GM18502 (cell line): ENCODE data around the gene RNF180.
"Not testable (repeated sequence)": the region's sequence is repeated elsewhere in the genome, so short reads cannot be mapped to it uniquely, and the experiment has no call there.

Source experiments
- ATAC-seq: cut with Tn5 transposase; IDR thresholded peaks from one replicate; pipeline ENCODE4 v1.9.1; 2021; ENCODE audit warnings: mild to moderate bottlenecking; ENCODE audit not compliant: unreplicated experiment, poor library complexity

The RNF180 gene

DNA sequence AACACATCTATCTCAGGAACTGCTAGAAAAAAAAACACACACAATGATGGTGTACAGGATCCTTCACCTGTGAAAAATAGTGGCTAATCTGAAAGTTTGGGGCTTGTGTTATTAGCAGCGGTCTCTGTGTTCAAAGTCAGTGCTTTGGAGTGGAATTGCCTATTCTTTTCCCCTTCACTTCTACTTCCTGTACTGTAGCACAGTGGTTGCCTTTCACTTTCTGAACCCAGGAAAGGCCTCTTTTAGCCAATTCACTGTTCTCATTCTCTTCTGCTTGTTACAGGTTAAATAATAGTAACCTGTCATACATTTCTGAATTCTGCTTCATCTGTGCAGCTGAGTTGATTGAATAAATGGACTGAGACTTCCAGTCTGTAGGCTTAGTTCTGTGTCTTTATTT, 178.9 kb downstream of the RNF180 start:
- no peak for ATAC-seq

GRCh38 chr5:64347309-64347708, 181.7 kb downstream of the RNF180 start:
- no peak for ATAC-seq

GRCh38 chr5:64364426-64364825, 198.8 kb downstream of the RNF180 start:
- no peak for ATAC-seq

GRCh38 chr5:64384765-64385164, 219.1 kb downstream of the RNF180 start:
- ATAC-seq, result peak; percentile 89

GRCh38 chr5:64397552-64397951, 231.9 kb downstream of the RNF180 start:
- no peak for ATAC-seq

DNA sequence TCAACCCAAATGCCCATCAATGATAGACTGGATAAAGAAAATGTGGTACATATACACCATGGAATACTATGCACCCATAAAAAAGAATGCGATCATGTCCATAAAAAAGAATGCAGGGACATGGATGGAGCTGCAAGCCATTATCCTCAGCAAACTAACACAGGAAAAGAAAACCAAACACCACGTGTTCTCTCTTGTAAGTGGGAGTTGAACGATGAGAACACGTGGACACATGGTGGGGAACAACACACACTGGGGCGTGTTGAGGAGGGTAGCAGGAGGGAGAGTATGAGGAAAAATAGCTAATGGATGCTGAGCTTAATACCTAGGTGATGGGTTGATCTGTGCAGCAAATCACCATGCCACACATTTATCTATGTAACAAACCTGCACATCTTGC, 233.1 kb downstream of the RNF180 start:
- not testable (repeated sequence) for ATAC-seq

DNA sequence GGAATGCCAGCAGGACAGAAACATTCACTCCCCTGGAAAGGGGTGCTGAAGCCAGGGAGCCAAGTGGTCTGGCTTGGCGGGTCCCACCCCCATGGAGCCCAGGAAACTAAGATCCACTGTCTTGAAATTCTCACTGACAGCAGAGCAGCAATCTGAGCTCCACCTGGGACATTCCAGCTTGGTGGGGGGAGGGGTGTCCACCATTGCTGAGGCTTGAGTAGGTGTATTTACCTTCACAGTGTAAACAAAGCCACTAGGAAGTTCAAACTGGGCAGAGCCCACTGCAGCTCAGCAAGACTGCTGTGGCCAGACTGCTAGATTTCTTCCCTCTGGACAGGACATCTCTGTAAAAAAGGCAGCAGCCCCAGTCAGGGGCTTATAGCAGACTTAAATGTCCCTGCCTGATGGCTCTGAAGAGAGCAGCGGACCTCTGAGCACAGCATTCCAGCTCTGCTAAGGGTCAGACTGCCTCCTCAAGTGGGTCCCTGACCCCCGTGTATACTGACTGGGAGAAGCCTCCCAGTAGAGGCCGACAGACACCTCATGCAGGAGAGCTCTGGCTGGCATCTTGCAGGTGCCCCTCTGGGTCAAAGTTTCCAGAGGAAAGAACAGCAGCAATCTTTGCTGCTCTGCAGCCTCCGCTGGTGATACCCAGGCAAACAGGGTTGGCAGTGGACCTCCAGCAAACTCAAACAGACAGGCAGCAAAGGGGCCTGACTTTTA, 241.6 kb downstream of the RNF180 start:
- ATAC-seq, result not testable (repeated sequence)

- ATAC-seq, result no peak
Observed at GRCh38 chr5:64417390-64417789, 251.7 kb downstream of the RNF180 start.

GRCh38 chr5:64418013-64418412, 252.4 kb downstream of the RNF180 start:
- ATAC-seq, result no peak
